HG03520 (cell line): ENCODE data around the gene ZNF649.
"Not testable (repeated sequence)": the region's sequence is repeated elsewhere in the genome, so short reads cannot be mapped to it uniquely, and the experiment has no call there.

Source experiments
- ATAC-seq: cut with Tn5 transposase; IDR thresholded peaks from one replicate; pipeline ENCODE4 v1.9.1; 2021; ENCODE audit warnings: mild to moderate bottlenecking, moderate library complexity; ENCODE audit not compliant: unreplicated experiment

ZNF649 gene

DNA sequence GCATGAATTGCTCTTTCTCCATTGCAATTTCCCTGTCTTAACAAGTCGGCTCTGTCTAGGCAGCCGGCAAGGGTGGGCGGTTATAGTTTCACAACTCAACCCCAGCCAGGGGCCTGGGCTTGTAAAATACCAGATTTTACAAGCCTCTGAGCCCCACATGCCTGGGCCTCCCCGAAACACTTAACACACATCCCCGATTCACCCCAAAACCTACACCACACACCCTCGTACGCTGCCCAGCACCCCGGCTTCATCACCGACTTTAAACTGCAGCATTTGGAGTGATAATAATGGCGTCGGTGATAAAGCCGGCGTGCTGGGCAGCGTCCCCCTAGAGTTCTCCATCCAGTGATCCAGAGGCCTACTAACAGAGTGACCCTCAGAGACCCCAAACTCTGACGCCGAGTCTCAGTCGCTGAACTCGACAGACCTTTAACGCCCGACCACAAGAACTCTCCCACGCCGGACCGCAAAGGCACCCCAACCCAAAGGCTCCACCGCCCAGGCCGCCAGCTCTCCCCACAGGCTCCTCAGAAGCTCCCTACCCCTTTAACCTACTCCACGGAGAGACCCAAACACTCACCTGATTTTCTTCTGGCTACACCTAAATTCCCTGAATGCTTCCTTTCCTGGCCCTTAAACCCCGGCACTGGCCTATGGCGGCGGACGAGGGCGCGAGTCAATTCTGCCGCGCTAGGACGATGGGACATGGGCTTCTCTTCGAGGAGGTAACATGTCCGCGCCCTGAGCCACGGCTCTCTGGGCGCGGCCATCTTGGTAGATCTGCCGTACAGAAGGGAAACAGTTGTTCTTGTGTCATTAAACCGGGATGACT, at the start of gene ZNF649:
ZNF649 (minus strand) TSS at position 687 of the 835 bp plus-strand sequence. CDS start 4,910 bp downstream, outside the sequence.
- peak; percentile 75 for ATAC-seq

- ATAC-seq = no peak
These were observed 44.2 kb upstream of the ZNF649 start for GRCh38 chr19:51948975-51949374.

GRCh38 chr19:51946602-51947001, 41.8 kb upstream of the ZNF649 start:
- no peak for ATAC-seq

DNA sequence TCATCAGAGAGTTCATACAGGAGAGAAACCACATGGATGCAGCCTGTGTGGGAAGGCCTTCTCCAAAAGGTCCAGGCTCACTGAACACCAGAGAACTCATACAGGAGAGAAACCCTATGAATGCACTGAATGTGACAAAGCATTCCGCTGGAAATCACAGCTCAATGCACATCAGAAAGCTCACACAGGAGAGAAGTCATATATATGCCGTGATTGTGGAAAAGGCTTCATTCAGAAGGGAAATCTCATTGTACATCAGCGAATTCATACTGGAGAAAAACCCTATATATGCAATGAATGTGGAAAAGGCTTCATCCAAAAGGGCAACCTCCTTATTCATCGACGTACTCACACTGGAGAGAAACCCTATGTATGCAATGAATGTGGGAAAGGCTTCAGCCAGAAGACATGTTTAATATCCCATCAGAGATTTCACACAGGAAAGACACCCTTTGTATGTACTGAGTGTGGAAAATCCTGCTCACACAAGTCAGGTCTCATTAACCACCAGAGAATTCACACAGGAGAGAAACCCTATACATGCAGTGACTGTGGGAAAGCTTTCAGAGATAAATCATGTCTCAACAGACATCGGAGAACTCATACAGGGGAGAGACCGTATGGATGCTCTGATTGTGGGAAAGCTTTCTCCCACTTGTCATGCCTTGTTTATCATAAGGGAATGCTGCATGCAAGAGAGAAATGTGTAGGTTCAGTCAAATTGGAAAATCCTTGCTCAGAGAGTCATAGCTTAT, 40.2 kb upstream of the ZNF649 start:
- ATAC-seq = no peak

DNA sequence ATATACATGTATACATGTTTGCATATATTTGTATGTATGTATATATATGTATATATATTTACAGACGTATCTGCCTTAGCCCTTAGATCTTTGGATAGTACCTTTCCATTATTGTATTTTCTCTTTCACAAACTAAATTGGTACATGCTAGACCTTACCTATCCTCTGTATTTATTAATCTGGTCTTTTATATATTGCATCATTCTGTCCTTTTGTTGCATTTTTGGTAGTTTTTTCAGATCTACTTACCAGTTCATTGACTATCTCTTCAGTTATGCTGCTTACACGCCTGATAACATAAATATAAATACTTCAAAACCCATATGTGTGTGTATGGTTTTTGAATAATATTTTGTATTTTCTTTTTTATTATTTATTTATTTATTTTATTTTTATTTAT, 34.1 kb upstream of the ZNF649 start:
- ATAC-seq = no peak

DNA sequence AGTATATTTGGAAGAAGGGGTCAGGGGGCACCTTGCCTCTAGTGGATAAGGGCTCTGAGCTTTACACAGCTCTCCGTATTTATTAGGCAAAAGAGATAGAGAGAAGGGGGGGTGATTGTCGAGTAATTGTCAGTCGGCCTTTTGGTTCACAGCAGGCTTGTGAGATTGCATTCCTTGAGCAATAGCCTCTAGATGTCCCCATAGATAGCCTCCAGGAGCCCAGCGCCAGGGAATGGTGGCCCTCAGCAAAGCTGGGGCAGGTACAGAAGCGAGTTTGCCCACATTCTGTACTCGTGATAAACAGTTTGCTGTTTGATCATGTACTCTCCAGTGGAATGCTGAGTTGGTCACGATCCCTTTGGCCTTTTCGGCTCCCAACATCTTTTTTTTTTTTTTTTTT, 27.1 kb upstream of the ZNF649 start:
- ATAC-seq = no peak

GRCh38 chr19:51927859-51928258, 23.0 kb upstream of the ZNF649 start:
- no peak for ATAC-seq

- peak; percentile 55 for ATAC-seq
These were observed 22.2 kb upstream of the ZNF649 start, which contains the start of gene ZNF613 for GRCh38 chr19:51926784-51927741. ZNF613 (plus strand) TSS chr19:51927472; CDS start chr19:51936221, 8,749 bp downstream.

- ATAC-seq = no peak
These were observed 21.6 kb upstream of the ZNF649 start for GRCh38 chr19:51926426-51926783.

GRCh38 chr19:51921949-51922348, 17.1 kb upstream of the ZNF649 start:
- no peak for ATAC-seq

DNA sequence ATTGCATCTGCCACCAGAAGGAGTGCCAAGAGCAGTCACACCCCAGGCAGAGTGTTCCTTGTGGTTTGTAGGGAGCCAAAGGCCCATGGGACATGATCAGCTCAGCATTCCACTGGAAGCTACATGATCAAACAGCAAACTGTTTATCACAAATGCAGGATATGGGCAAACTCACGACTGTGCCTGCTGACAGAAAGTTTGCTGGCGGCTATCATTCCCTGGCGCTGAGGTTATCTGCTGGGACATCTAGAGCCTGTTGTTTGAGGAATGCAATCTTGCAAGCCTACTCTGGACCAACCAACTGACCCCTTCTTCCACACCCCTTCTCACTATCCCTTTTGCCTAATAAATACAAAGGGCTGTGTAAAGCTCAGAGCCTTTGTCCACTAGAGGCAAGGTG, 14.8 kb upstream of the ZNF649 start:
- ATAC-seq = no peak

DNA sequence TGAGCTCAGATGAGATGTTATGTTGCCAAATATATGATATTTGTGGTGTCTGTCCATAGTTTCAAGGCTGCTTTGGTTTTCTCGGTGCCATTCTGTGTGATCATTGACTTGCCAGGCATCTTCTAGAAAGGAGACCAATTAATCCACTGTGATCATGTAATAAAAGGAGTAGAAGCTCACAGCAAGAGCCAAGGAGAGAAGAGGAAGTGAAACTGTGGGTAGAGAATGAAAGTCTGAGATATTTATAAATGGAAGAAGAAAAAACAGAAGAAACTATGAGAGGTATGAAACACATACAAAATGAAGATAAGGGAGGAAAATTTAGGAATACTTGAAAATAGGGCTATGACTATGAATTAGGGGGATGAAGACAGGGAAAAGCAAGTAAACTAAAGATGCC, 11.3 kb upstream of the ZNF649 start:
- no peak for ATAC-seq

- no peak for ATAC-seq
These were observed 10.6 kb upstream of the ZNF649 start for GRCh38 chr19:51915324-51915867.

DNA sequence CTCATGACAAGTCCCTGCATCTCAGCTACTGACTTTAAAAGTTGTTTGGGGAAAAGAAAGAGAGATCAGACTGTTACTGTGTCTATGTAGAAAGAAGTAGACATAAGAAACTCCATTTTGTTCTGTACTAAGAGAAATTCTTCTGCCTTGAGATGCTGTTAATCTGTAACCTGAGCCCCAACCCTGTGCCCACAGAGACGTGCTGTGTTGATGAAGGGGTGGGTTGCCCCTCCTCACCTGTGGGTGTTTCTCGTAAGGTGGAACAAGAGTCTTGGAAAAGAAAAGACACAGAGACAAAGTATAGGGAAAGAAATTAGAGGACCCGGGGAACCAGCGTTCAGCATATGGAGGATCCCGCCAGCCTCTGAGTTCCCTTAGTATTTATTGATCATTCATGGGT, 3.2 kb upstream of the ZNF649 start:
- ATAC-seq = not testable (repeated sequence)

- ATAC-seq = not testable (repeated sequence)
These were observed 1.3 kb upstream of the ZNF649 start for GRCh38 chr19:51906108-51906507.

GRCh38 chr19:51905639-51906038, 822 bp upstream of the ZNF649 start:
- not testable (repeated sequence) for ATAC-seq

DNA sequence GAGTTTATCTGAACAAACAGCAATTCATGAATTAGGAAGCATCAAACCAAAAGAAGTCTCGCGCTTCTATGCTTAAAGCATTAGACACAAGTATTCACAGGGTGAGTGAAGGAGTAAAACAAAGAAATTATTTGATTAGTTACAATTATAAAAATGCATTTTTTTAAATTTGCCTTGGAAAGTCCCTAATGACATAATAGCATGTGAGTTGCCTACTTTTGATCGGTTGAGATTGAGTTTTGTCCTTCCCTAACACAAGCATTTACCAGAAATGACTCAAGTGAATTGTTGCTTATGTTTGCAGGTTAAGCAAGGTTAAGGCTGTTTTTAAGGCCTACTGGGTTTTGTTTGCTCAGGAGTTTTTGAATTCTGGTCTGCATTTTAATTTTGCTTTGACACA, 389 bp upstream of the ZNF649 start:
- ATAC-seq = no peak

GRCh38 chr19:51903192-51903591, 1.6 kb downstream of the ZNF649 start:
- no peak for ATAC-seq

- ATAC-seq = no peak
These were observed 3.0 kb downstream of the ZNF649 start for GRCh38 chr19:51901860-51902259.

DNA sequence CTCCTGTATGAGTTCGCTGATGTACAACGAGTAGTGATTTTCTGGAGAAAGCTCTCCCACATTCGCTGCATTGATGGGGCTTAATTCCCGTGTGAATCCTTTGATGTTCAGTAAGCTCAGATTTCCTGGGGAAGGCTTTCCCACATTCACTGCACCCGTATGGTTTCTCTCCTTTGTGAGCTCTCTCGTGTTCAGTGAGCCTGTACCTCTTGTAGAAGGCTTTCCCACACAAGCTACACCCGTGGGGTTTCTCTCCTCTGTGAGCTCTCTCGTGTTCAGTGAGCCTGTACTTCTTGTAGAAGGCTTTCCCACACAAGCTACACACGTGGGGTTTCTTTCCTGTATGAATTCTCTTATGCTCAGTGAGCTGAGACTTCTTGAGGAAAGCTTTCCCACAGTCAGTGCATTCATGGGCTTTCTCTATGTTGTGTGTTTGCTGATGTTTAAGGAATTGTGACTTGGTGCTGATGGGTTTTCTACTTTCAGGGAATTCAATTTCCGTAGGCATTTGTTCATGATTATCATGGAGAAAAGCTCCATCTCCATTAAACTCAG, 13.5 kb downstream of the ZNF649 start:
- ATAC-seq = no peak
